H1 (cell line): ENCODE measurements around the gene TMPRSS9. TPM values are rescaled to one million over a fixed set of nuclear protein-coding genes. Genes with fewer than 3 reads are reported as not detected.

Experiments used
- ATF2 ChIP-seq: IDR thresholded peaks from 2 replicates; pipeline ENCODE4 v1.6.1; 2012; ENCODE audit warnings: low read length, inconsistent platforms
- CHD7 ChIP-seq: fragments of 300-600 bp; sonication (generic); IDR thresholded peaks from 2 replicates; pipeline ENCODE4 v1.7.1; 2012; ENCODE audit warnings: low read length, moderate library complexity, mild to moderate bottlenecking, inconsistent platforms; ENCODE audit not compliant: insufficient replicate concordance
- JUND ChIP-seq: IDR thresholded peaks from 2 replicates; pipeline ENCODE4 v1.6.1; 2011; ENCODE audit warnings: mild to moderate bottlenecking, improper control_type of control experiment, low read length
- MAX ChIP-seq: IDR thresholded peaks from 2 replicates; pipeline ENCODE4 v1.6.1; 2012; ENCODE audit warnings: inconsistent platforms
- YY1 ChIP-seq: IDR thresholded peaks from 2 replicates; pipeline ENCODE4 v1.6.1; 2011; ENCODE audit warnings: low read depth, mild to moderate bottlenecking, low read length
- polyA plus RNA-seq, 7 experiments: library from polyadenylated mRNA; depleted of rRNA in 3 of 7; stranded (reverse) in 5 of 7; unstranded in 2 of 7; fragments of >200 nt in 5 of 7; fragments of 200-250 nt in 2 of 7; gene quantifications; 1 replicate in 5 of 7; 2 replicates in 1 of 7; 4 replicates in 1 of 7; pipeline versions ENCODE4 v1.2.1 to v1.2.3, GENCODE V29; 2011 to 2013; ENCODE audit warnings: missing spikeins in 2 of 7, mixed read lengths in 2 of 7
- total RNA-seq: library from RNA; stranded (reverse); fragmentation: NEBNext Ultra II Directional; extraction: Animal tissue kit (Norgen Biotek cat#: 25700); gene quantifications from 2 replicates; pipeline ENCODE4 v1.2.1, GENCODE V29; 2021

Gene TMPRSS9
- total and polyA plus RNA-seq, 2 of the 8 experiments (the other 6 are each of a cell fraction or from before 2014, with no cell fraction given) = 0.15 to 0.19 TPM

DNA sequence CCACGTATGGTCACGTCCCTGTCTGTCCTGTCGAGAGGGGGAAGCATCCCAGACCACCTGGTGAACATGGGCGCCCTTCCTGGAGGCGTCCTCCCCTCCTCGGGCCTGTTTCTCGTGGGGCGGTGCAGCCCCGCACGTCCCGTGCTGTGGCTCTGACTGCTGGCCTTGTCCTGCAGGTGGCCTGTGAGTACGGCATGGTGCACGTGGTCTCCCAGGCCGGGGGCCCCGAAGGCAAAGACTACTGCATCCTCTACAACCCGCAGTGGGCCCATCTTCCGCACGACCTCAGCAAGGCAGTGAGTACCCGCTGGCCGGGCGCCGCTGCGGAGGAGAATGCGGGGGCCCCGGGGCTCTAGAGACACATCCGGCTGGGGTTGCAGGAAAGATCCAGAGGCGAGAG, 25.6 kb upstream of the TMPRSS9 start (continued):
- TF ChIP-seq ATF2 = no peak
- TF ChIP-seq JUND = no peak
- TF ChIP-seq MAX = no peak
- no peak for TF ChIP-seq CHD7
- no peak for TF ChIP-seq YY1
